ENCODE data around the gene PROM2. TPM values are rescaled to one million over a fixed set of nuclear protein-coding genes. Genes with fewer than 3 reads are reported as not detected.

The PROM2 gene
- total RNA-seq, 1 donor from 2014 or later, result 18.5 TPM

- DNase-seq (ENCODE audit: extremely low spot score, unreplicated experiment), result peak; percentile 51
- Mint-ChIP-seq H3K4me1 (ENCODE audit: unreplicated experiment) (peaks cover 6% of the 10 kb centered on the region), H3K36me3 (no peaks in the 10 kb centered on the region), H3K27ac (peak overlapping the region; percentile 86), H3K9me3 (no peaks in the 10 kb centered on the region), H3K27me3 (no peaks in the 10 kb centered on the region), H3K4me3 (peak overlapping the region; percentile 16)
- no peak for TF ChIP-seq CTCF (conservative IDR thresholded peaks at IDR 0.05)
Observed at GRCh38 chr2:95260028-95261023, 13.9 kb upstream of the PROM2 start.

GRCh38 chr2:95261602-95262001, 12.6 kb upstream of the PROM2 start:
- Mint-ChIP-seq H3K36me3 (no peaks in the 10 kb centered on the region), H3K9me3 (no peaks in the 10 kb centered on the region), H3K4me3 (no peak overlapping the region), H3K27me3 (no peaks in the 10 kb centered on the region), H3K27ac (no peak overlapping the region), H3K4me1 (ENCODE audit: unreplicated experiment) (peaks cover 6% of the 10 kb centered on the region)
- no peak for TF ChIP-seq CTCF (conservative IDR thresholded peaks at IDR 0.05)
- no peak for DNase-seq (ENCODE audit: extremely low spot score, unreplicated experiment)

- TF ChIP-seq CTCF (conservative IDR thresholded peaks at IDR 0.05), result no peak
- Mint-ChIP-seq H3K27ac (no peak overlapping the region), H3K27me3 (no peaks in the 10 kb centered on the region), H3K9me3 (no peaks in the 10 kb centered on the region), H3K4me1 (ENCODE audit: unreplicated experiment) (peaks cover 6% of the 10 kb centered on the region), H3K4me3 (no peak overlapping the region), H3K36me3 (no peaks in the 10 kb centered on the region)
- no peak for DNase-seq (ENCODE audit: extremely low spot score, unreplicated experiment)
Observed at GRCh38 chr2:95262896-95263542, 11.2 kb upstream of the PROM2 start.

- TF ChIP-seq CTCF (conservative IDR thresholded peaks at IDR 0.05), result no peak
- H3K27ac Mint-ChIP-seq, result peak overlapping the region; percentile 12
- no peaks in the 10 kb centered on the region for H3K36me3 Mint-ChIP-seq
- no peaks in the 10 kb centered on the region for H3K27me3 Mint-ChIP-seq
- no peak for DNase-seq (ENCODE audit: extremely low spot score, unreplicated experiment)
- H3K9me3 Mint-ChIP-seq, result no peaks in the 10 kb centered on the region
- peaks cover 6% of the 10 kb centered on the region for H3K4me1 Mint-ChIP-seq (ENCODE audit: unreplicated experiment)
- H3K4me3 Mint-ChIP-seq, result no peak overlapping the region
Observed at GRCh38 chr2:95264624-95265023, 9.6 kb upstream of the PROM2 start.

- Mint-ChIP-seq H3K27me3 (no peaks in the 10 kb centered on the region), H3K9me3 (no peaks in the 10 kb centered on the region), H3K36me3 (no peaks in the 10 kb centered on the region), H3K4me1 (ENCODE audit: unreplicated experiment) (peaks cover 4% of the 10 kb centered on the region), H3K27ac (peak overlapping the region; percentile 12), H3K4me3 (no peak overlapping the region)
- no peak for TF ChIP-seq CTCF (conservative IDR thresholded peaks at IDR 0.05)
- DNase-seq (ENCODE audit: extremely low spot score, unreplicated experiment), result peak; percentile 39
Observed at GRCh38 chr2:95265182-95265581, 9.1 kb upstream of the PROM2 start.
